ENCODE results near the gene CELF3. TPM values are rescaled to one million over a fixed set of nuclear protein-coding genes. Genes with fewer than 3 reads are reported as not detected.

CELF3 gene
- total RNA-seq, 1 experiment from 2014 or later, result 0.27 TPM

DNA sequence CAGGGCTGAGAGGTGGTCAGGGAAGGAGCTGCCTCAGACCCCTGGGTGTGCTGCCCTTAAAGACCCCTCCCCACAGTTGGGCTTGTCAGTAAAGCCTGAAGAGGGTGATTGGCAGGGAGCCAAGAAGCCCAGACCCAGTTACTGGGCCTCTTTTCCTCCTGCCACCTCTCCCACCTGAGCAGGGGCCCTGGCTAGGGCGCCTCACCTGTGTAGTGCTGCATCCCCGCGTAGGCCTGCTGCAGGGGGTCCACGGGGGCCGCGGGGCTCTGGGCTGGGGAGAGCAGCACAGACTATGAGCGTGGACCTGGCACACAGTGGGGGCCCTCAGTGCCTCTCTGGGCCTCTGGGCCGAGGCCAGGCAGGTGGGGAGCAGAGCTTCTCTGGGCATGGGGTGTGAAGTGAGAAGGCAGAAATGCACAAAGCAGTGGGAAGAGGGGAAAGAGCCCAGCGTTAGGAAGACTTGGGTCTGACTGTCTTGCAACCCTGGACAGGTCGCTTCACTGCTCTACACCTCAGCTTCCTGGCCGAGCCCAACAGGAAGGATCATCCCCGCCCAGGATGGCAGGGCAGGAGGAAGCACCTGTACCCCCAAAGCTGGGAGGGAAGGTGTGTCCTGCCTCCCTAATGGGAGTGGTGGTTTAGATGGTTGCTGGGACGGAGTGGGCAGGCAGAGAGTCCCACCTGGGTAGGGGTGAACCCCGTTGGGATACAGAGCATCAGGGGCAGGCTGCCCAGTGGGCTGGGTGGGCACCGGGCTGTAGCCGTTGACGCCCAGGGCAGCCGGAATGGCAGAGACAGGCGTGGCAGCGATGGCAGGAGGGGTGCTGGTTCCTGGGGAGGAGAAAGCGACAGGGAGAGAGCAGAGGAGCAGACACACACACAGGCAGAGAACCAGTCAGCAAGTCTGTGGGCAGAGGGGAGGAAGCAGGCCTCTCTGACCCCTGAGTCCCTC, 9.9 kb downstream of the CELF3 start:
- Histone ChIP-seq H3K36me3 (ENCODE audit: control insufficient read depth, insufficient read depth, low read length) (no peaks in the 10 kb centered on the region), H3K4me3 (ENCODE audit: low read depth, low read length) (no peak overlapping the region), H3K9me3 (no peaks in the 10 kb centered on the region), H3K27me3 (replicated peaks; ENCODE audit: control insufficient read depth, insufficient read depth, low read length) (no peaks in the 10 kb centered on the region), H3K4me1 (peaks cover 3% of the 10 kb centered on the region; the same call in 1 of the 2 replicates)
- H3K27ac Mint-ChIP-seq (ENCODE audit: unreplicated experiment), result no peak overlapping the region
- DNase-seq, result no peak
- ChIA-PET POLR2A (no interaction called here), CTCF (interaction anchor here (1.0 to 1.1 kb wide), 2 partner anchors 28 to 130 kb away, joined by 3 to 5 read pairs; no protein-coding TSS in a partner anchor)
- H3K27me3 Mint-ChIP-seq (ENCODE audit: insufficient read depth, unreplicated experiment), result no peaks in the 10 kb centered on the region
- intact Hi-C loops (cut with micrococcal nuclease; ENCODE audit: unreplicated experiment), result no loop called here
- no peak overlapping the region for H3K4me3 Mint-ChIP-seq (ENCODE audit: unreplicated experiment)
- TF ChIP-seq, protein P1, sequence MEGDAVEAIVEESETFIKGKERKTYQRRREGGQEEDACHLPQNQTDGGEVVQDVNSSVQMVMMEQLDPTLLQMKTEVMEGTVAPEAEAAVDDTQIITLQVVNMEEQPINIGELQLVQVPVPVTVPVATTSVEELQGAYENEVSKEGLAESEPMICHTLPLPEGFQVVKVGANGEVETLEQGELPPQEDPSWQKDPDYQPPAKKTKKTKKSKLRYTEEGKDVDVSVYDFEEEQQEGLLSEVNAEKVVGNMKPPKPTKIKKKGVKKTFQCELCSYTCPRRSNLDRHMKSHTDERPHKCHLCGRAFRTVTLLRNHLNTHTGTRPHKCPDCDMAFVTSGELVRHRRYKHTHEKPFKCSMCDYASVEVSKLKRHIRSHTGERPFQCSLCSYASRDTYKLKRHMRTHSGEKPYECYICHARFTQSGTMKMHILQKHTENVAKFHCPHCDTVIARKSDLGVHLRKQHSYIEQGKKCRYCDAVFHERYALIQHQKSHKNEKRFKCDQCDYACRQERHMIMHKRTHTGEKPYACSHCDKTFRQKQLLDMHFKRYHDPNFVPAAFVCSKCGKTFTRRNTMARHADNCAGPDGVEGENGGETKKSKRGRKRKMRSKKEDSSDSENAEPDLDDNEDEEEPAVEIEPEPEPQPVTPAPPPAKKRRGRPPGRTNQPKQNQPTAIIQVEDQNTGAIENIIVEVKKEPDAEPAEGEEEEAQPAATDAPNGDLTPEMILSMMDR (IDR thresholded peaks at IDR 0.05; ENCODE audit: insufficient read depth in 1 of 2, low read depth in 1 of 2, low read length in 1 of 2, severe bottlenecking in 1 of 2, unreplicated experiment in 1 of 2), result no peak
- BruUV-seq (replicated peaks), result no TSS peak
- no peaks in the 10 kb centered on the region for H3K4me1 Mint-ChIP-seq (ENCODE audit: low read depth, unreplicated experiment)
- H3K9me3 Mint-ChIP-seq (ENCODE audit: unreplicated experiment), result no peaks in the 10 kb centered on the region
- H3K36me3 Mint-ChIP-seq (ENCODE audit: insufficient read depth, unreplicated experiment), result no peaks in the 10 kb centered on the region

DNA sequence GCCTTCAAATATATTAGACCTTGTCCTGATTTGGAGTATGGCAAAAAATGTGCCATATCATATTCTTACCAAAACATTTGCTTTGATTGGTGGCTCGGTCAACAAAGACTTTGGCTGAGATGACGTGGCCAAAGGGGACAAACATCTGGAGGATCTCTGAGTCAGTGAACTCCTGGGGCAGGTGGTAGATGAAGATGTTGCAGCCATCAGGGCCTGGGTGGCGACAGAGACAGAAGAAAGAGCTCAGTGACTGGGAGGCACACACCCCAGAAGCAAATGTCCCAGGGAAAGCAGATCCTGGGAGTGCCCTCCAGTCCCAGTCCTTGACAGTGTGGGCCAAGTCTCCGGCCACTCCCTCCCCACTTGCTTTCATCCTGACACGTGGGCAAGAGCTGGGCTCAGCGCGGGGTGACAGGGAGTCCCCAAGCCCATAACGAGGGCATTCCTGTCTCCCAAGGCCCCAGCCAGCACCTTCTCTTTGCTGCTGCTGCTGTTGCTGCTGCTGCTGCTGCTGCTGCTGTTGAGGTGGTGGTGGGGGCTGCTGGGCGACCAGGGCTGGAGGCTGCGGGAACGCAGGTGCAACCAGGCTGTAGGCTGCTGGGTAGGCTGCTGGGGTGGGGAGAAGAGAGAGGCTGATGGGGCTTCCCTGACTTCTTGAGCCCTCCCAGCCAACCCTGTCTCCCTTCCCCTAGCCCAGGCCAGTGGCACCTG, 10.7 kb downstream of the CELF3 start:
- Mint-ChIP-seq H3K27ac (ENCODE audit: unreplicated experiment) (no peak overlapping the region), H3K27me3 (ENCODE audit: insufficient read depth, unreplicated experiment) (no peaks in the 10 kb centered on the region), H3K9me3 (ENCODE audit: unreplicated experiment) (no peaks in the 10 kb centered on the region), H3K4me3 (ENCODE audit: unreplicated experiment) (no peak overlapping the region), H3K4me1 (ENCODE audit: low read depth, unreplicated experiment) (no peaks in the 10 kb centered on the region), H3K36me3 (ENCODE audit: insufficient read depth, unreplicated experiment) (no peaks in the 10 kb centered on the region)
- DNase-seq, result no peak
- ChIA-PET POLR2A (no interaction called here), CTCF (interaction anchor here (1.0 to 1.1 kb wide), 2 partner anchors 29 to 131 kb away, joined by 3 to 5 read pairs; no protein-coding TSS in a partner anchor)
- no peak overlapping the region for H3K4me3 ChIP-seq (ENCODE audit: low read depth, low read length)
- TF ChIP-seq, protein P1 (IDR thresholded peaks at IDR 0.05; ENCODE audit: insufficient read depth in 1 of 2, low read depth in 1 of 2, low read length in 1 of 2, severe bottlenecking in 1 of 2, unreplicated experiment in 1 of 2), result no peak
- H3K9me3 ChIP-seq, result no peaks in the 10 kb centered on the region
- H3K27me3 ChIP-seq (replicated peaks; ENCODE audit: control insufficient read depth, insufficient read depth, low read length), result no peaks in the 10 kb centered on the region
- no peaks in the 10 kb centered on the region for H3K36me3 ChIP-seq (ENCODE audit: control insufficient read depth, insufficient read depth, low read length)
- BruUV-seq (replicated peaks), result no TSS peak
- peaks cover 3% of the 10 kb centered on the region; the same call in 1 of the 2 replicates for H3K4me1 ChIP-seq
- intact Hi-C loops (cut with micrococcal nuclease; ENCODE audit: unreplicated experiment), result no loop called here

DNA sequence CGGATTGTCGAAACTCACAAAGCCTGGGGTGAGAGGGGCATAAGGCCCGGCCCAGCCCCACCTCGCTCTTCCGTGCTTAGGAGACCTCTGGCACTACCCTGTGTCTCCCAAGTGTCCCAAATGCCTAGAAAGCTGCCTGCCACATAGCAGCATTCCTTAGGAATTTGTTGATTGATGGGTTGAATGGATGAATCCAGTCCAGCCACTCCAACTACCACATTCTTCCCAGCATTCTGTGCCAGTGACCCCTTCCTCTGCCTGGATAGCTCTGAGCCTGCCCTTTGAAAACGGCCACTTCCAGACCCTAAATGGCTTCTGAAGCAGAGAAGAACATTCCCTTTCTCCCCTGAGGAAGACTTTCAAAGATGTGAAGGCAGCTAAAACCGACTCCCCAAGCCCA, 11.5 kb downstream of the CELF3 start:
- CTCF ChIA-PET, result interaction anchor here (1.0 to 1.1 kb wide), 2 partner anchors 30 to 131 kb away, joined by 3 to 5 read pairs; no protein-coding TSS in a partner anchor
- no peaks in the 10 kb centered on the region for H3K9me3 Mint-ChIP-seq (ENCODE audit: unreplicated experiment)
- no peaks in the 10 kb centered on the region for H3K4me1 Mint-ChIP-seq (ENCODE audit: low read depth, unreplicated experiment)

More for the DNA sequence above, 11.5 kb downstream of the CELF3 start:
- peaks cover 3% of the 10 kb centered on the region; the same call in 1 of the 2 replicates for H3K4me1 ChIP-seq
- H3K27ac Mint-ChIP-seq (ENCODE audit: unreplicated experiment), result no peak overlapping the region
- H3K36me3 ChIP-seq (ENCODE audit: control insufficient read depth, insufficient read depth, low read length), result no peaks in the 10 kb centered on the region
- no peaks in the 10 kb centered on the region for H3K27me3 Mint-ChIP-seq (ENCODE audit: insufficient read depth, unreplicated experiment)
- no peak for DNase-seq
- intact Hi-C loops (cut with micrococcal nuclease; ENCODE audit: unreplicated experiment), result no loop called here
- H3K36me3 Mint-ChIP-seq (ENCODE audit: insufficient read depth, unreplicated experiment), result peaks cover 2% of the 10 kb centered on the region
- POLR2A ChIA-PET, result no interaction called here
- TF ChIP-seq, protein P1 (IDR thresholded peaks at IDR 0.05; ENCODE audit: insufficient read depth in 1 of 2, low read depth in 1 of 2, low read length in 1 of 2, severe bottlenecking in 1 of 2, unreplicated experiment in 1 of 2), result no peak
- BruUV-seq (replicated peaks), result no TSS peak
- no peaks in the 10 kb centered on the region for H3K27me3 ChIP-seq (replicated peaks; ENCODE audit: control insufficient read depth, insufficient read depth, low read length)
- H3K4me3 ChIP-seq (ENCODE audit: low read depth, low read length), result no peak overlapping the region
- H3K9me3 ChIP-seq, result no peaks in the 10 kb centered on the region
- H3K4me3 Mint-ChIP-seq (ENCODE audit: unreplicated experiment), result no peak overlapping the region
